HS-27A (cell line): ENCODE data around the gene SLC9A7.
"Not testable (repeated sequence)": the region's sequence is repeated elsewhere in the genome, so short reads cannot be mapped to it uniquely, and the experiment has no call there.

ENCODE experiments used
- DNase-seq: peaks from one replicate; pipeline ENCODE4 v3.0.0-alpha.2; 2012; ENCODE audit warnings: low read depth, missing footprints

Gene SLC9A7

GRCh38 chrX:46754036-46754435 lies 4.9 kb downstream of the SLC9A7 start:
- DNase-seq: no peak

GRCh38 chrX:46750889-46751288 lies 8.0 kb downstream of the SLC9A7 start:
- DNase-seq: no peak

DNA sequence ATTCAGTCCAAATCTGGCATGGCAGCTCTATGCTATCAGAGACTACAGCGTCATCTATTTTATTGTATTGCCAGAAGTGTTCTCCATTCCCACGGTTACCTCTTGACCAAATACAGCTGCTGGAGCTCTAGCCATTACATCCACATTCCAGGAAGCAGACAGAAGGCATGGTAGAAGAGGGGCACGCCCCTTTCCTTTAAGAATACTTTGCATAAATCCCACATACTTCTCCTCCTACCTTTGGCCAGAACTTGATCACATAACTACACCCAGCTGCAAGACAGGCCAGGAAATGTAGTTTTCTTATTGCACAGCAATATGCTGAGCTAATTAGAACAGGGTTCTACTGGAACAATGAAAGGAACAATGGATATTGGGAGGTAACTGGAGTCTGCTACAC lies 14.9 kb downstream of the SLC9A7 start:
- DNase-seq: no peak

DNA sequence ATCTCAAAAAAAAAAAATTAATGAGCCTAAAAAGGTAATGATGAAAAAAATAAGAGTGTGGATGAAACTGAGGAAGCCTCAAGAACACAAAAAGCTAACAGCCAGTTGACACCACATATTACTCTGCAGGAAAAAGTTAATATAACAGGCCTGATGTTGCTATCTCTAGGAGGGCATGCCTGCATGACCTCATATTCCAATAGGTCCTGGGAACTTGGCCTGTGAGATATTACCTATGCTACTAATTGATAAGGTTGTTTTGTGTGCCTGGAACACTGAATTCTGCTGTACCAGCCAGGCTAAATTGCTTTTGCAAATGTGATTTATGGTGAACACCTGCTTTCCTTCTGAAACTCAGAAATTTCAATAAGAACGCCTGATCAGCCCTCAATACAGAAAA lies 15.9 kb downstream of the SLC9A7 start:
- DNase-seq: no peak

DNA sequence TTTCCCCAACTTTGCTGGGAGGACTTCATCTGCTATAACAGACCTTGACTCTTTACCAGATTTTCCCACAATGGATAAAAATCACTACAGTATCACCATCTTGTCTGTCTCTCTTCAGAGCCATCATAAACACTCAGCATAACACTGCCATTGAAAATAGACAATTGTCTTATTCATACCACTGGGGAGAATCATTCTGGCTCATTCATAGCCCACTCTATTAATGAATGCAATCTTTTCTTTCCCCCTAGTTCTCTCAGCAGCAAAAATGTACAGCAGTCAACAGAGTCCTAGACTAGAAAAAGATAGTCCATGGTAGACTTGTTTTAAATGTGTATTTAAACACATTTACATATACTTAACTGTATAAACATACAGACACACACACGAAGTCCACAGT lies 19.2 kb downstream of the SLC9A7 start:
- DNase-seq: no peak

DNA sequence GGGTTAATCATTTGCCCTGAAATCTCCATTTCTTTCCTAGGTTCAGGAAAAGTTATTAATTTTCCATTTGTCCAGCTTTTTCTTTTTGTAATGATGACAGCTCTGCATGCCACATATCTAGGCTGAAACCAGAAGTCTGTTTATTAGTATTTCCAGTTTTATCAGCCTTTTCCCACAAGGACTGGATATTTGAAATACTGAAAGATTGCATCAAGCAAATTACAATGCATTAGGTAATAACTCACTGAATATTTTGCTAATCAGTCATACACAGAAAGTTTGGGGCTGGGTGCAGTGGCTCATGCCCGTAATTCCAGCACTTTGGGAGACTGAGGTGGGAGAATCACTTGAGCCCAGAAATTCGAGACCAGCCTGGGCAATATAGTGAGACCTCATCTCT lies 21.5 kb downstream of the SLC9A7 start:
- DNase-seq: no peak

- no peak for DNase-seq
Observed at GRCh38 chrX:46737041-46737440, 21.9 kb downstream of the SLC9A7 start.

GRCh38 chrX:46735622-46736021 lies 23.3 kb downstream of the SLC9A7 start:
- DNase-seq: no peak

GRCh38 chrX:46733226-46733625 lies 25.7 kb downstream of the SLC9A7 start:
- DNase-seq: no peak

GRCh38 chrX:46730765-46731164 lies 28.2 kb downstream of the SLC9A7 start:
- no peak for DNase-seq

GRCh38 chrX:46727441-46727840 lies 31.5 kb downstream of the SLC9A7 start:
- DNase-seq: no peak

GRCh38 chrX:46723569-46723927 lies 35.4 kb downstream of the SLC9A7 start:
- not testable (repeated sequence) for DNase-seq

DNA sequence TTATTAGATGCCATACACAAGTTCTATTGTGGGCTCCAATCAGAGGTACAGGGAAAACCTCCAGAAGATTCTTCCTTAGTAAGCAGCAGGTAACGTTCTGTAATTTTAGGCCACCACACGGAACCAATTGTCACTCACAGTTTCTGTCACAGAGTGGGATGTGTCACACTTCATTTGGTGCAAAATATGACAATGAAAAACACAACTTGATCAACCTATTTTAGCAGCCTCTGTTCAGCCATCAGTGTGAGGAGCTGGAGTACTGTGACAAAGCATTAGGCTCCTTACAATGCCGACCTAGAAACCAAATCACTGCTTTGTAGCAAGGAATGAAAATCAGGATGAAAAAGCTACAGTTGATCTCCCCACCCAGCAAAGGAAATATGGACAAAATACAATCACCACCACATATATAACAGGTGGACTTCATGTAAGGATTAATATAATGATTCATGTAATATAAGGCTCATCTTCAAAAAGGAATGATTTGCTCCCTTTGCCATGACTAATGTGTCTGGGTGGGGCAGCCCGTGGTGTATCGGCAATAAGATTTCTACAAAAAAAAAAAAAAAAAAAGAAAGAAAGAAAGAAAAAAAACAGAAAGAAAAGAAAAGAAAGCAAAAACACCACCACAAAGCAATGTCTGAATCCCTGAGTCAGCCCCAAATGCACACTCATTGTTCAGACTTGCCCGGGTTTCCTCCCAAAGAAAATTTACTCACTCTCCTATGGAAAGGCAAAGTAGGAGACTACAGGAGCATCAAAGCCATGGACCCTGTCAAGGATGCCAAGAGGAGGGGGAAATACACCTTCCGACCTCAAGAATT lies 36.0 kb downstream of the SLC9A7 start:
- DNase-seq: no peak

DNA sequence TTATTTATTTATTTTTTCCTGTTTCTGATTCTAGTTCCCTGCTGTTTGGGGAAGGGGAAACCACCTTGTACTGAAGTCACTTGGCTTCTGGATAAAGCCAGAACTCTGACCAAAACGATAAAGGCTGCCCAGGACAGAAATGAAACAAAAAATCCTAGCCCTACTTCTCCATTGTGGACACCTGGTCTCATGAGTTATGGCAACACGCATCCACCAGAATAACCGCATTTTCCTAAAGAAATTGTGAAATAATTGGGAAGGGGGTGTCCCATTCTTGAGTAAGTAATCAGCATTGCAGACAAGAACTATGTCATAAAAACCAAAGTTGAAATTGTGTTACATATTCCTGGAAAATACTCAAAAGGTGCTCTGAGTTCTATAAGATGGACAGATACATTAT lies 42.1 kb downstream of the SLC9A7 start:
- DNase-seq: no peak

DNA sequence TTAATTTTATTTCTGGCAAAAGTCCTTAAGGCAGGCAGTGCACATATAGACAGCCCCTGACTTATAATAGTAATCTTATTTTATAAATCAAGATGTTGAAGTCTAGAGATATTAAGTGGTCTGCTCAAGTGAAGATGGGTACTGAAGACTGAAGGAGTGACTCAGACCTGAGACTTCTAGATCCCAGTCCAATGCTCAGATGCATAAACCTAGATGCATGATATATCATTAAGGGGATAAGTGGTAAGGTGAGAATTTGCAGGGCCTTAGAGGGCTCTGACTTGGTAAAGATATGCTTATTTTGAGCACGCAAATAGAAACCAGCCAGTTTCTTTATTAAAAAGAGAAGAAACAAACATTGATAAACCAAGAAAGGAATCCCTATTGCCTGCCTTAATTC lies 42.9 kb downstream of the SLC9A7 start:
- no peak for DNase-seq

GRCh38 chrX:46715530-46715929 lies 43.4 kb downstream of the SLC9A7 start:
- DNase-seq: no peak

DNA sequence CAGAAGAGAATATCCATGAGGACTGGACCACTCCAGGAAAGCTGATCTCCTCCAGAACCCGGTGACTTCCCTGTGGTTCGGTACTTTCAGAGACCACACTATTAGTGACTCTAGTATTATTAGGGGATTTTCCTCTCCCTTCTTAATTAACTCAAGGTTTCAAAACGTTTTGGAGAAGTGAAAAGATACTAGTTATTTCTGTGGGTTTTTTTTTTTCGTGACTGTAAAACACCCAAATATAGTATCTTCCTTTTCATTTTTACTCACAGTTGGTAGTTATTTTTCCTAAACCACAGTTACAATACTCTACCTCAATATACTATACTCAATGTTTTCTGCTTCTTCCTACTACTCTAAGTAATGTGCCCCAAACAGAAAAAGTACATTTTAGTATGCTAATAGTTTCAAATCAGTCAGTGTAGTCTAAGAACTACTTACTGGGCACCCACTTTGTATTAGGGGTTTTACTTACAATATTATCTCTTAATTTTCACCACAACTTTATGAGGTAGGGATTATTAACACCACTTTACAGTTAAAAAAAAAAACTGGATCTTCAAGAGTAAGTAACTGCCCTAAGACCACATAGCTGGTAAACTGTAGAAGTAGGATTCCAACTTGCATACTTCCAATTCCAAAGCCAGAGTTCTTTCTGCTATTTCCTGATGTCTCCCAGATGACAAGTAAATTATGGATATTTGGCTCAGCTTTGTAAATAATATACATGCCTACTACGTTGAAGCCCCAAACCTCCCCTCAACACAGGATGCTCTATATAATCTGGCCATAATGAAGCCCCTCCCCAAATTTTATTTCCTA lies 45.0 kb downstream of the SLC9A7 start:
- no peak for DNase-seq

GRCh38 chrX:46712764-46713163 lies 46.2 kb downstream of the SLC9A7 start:
- no peak for DNase-seq

GRCh38 chrX:46710927-46711623 lies 47.8 kb downstream of the SLC9A7 start:
- DNase-seq: no peak

DNA sequence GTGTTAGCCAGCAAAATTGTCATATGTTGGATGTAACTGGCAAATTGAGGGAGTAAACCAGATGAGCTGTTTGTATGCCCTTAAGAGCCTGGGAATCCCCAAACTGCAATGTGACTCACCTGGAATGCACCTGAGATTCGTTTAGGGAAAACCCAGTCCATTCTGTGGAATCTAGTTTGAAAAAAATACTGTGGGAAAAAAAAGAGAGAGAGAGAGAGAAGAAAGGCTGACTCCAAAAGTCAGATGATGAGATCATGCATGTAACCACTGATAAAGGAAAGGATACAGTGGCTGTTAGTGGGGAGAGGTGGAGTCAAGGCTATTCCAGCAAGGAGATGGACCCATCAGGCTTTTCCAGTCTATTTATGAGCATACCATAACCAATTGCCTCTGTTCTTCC lies 48.5 kb downstream of the SLC9A7 start:
- DNase-seq: no peak

DNA sequence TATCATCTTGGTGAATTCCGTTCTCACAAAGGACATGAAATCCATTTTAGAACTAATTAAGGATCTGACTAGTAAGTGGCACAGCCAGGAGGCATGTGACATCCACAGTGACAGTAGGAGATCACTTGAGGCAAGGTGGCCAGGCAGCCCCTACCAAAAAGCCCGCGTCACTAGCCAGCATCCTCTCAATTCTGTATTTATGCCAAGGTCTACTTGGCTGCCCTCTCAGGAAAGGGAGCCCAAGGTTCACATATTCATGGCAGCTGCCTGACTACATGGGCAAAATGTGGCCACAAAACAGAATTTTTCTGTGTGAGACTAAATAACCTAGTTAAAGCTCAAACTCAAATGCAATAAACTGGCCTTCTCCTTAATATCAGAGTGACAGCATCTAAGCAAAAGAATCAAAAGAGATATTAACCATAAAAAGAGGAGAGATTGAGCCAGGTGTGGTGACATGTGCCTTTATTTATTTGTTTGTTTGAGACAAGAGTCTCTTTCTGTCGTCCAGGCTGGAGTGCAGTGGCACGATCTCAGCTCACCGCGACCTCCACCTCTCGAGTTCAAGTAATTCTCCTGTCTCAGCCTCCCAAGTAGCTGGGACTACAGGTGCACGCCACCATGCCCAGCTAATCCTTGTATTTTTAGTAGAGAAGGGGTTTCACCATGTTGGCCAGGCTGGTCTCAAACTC lies 51.5 kb downstream of the SLC9A7 start:
- no peak for DNase-seq

GRCh38 chrX:46704767-46705386 lies 54.0 kb downstream of the SLC9A7 start:
- DNase-seq: no peak
